ENCODE results near the gene ZNF800.

- TF ChIP-seq CTCF (conservative IDR thresholded peaks at IDR 0.05) (no peak), ZFX (IDR thresholded peaks at IDR 0.05) (no peak)
These were observed 62.4 kb downstream of the ZNF800 start for GRCh38 chr7:127330070-127330469.

All from C4-2B (cell line).